ENCODE results near the gene VRK1.

DNA sequence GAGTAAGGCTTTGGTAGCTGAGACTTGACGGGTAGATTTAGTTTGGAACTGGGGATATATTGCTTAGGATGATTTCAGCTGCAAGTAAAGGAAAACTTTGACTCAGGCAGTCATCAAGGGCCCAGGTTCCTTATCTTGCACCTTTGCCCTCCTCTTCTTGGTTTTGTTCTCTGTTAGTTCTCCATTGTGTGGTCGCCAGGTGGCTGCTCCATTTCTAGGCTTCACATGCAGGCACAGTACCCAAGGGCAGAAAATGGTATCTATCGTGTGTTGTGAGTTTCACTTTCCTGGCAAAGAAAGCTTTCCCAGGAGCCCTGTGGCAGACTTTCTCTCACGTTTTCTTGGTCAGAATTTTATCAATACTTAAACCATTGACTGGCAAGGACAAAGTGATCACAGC is 50.8 kb downstream of the VRK1 start:
- TF ChIP-seq, protein P1, sequence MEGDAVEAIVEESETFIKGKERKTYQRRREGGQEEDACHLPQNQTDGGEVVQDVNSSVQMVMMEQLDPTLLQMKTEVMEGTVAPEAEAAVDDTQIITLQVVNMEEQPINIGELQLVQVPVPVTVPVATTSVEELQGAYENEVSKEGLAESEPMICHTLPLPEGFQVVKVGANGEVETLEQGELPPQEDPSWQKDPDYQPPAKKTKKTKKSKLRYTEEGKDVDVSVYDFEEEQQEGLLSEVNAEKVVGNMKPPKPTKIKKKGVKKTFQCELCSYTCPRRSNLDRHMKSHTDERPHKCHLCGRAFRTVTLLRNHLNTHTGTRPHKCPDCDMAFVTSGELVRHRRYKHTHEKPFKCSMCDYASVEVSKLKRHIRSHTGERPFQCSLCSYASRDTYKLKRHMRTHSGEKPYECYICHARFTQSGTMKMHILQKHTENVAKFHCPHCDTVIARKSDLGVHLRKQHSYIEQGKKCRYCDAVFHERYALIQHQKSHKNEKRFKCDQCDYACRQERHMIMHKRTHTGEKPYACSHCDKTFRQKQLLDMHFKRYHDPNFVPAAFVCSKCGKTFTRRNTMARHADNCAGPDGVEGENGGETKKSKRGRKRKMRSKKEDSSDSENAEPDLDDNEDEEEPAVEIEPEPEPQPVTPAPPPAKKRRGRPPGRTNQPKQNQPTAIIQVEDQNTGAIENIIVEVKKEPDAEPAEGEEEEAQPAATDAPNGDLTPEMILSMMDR (IDR thresholded peaks at IDR 0.05; ENCODE audit: borderline replicate concordance, extremely low read depth, low read length, poor library complexity, severe bottlenecking): no peak
- no peak for TF ChIP-seq EZH2 (IDR thresholded peaks at IDR 0.05; ENCODE audit: borderline replicate concordance, low read depth, low read length, severe bottlenecking)

Data from DND-41 (cell line).